ENCODE results near the gene VASP. TPM values are rescaled to one million over a fixed set of nuclear protein-coding genes. Genes with fewer than 3 reads are reported as not detected.
A peak's percentile ranks its signal among the peaks of the same experiment; 100 is the strongest.

VASP gene
- total RNA-seq, 1 donor from 2014 or later, result 106 TPM

- TF ChIP-seq, protein P1, sequence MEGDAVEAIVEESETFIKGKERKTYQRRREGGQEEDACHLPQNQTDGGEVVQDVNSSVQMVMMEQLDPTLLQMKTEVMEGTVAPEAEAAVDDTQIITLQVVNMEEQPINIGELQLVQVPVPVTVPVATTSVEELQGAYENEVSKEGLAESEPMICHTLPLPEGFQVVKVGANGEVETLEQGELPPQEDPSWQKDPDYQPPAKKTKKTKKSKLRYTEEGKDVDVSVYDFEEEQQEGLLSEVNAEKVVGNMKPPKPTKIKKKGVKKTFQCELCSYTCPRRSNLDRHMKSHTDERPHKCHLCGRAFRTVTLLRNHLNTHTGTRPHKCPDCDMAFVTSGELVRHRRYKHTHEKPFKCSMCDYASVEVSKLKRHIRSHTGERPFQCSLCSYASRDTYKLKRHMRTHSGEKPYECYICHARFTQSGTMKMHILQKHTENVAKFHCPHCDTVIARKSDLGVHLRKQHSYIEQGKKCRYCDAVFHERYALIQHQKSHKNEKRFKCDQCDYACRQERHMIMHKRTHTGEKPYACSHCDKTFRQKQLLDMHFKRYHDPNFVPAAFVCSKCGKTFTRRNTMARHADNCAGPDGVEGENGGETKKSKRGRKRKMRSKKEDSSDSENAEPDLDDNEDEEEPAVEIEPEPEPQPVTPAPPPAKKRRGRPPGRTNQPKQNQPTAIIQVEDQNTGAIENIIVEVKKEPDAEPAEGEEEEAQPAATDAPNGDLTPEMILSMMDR (conservative IDR thresholded peaks at IDR 0.05; ENCODE audit: low read depth, low read length), result no peak
- no peak overlapping the region for H3K4me3 ChIP-seq (ENCODE audit: low read depth, low read length)
- DNase-seq (ENCODE audit: low read depth), result no peak
Observed at GRCh38 chr19:45524575-45525129, 17.4 kb downstream of the VASP start.

GRCh38 chr19:45526143-45526542 lies 18.9 kb downstream of the VASP start:
- H3K4me3 ChIP-seq (ENCODE audit: low read depth, low read length), result no peak overlapping the region
- TF ChIP-seq, protein P1 (conservative IDR thresholded peaks at IDR 0.05; ENCODE audit: low read depth, low read length), result no peak
- no peak for DNase-seq (ENCODE audit: low read depth)

DNA sequence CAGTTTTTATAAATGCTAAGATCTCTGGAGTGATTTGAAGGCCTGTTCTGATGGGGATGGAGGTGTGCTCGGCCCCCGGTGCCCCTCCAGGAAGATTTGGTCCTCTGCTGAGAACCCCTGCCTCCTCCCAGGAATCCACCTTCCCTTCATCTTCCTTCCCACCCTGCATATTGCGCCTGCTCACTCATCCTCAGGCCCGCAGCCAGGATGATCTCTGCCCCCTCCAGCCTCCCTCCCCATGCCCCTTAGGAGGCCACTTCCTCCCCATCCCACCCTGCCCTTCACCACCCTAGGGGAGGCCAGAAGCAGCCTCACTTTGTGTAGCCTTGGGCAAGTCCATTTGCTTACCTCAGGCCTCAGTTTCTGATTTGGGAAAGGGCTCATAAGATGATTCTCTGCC lies 19.7 kb downstream of the VASP start:
- no peak for DNase-seq (ENCODE audit: low read depth)
- TF ChIP-seq, protein P1 (conservative IDR thresholded peaks at IDR 0.05; ENCODE audit: low read depth, low read length), result no peak
- H3K4me3 ChIP-seq (ENCODE audit: low read depth, low read length), result no peak overlapping the region

DNA sequence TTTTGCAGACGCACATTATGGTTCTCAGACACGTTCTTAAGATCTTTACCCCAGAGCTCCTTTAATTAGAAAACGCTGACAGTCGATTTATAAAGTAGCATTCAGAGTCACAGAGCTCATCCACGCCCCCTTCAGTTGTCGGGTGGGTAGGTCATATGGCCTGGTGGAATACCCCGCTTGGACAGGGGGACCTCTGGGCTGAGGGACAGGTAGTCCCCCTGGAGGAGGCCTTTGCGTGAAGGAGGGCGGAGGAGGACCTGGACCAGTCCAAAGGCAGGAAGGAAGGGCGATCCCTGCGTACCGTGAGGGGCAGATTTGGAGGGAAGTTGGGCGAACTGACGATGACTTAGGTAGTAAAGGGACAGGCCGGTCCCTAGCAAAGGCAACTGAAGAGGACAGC lies 20.5 kb downstream of the VASP start:
- TF ChIP-seq, protein P1 (conservative IDR thresholded peaks at IDR 0.05; ENCODE audit: low read depth, low read length), result no peak
- DNase-seq (ENCODE audit: low read depth), result no peak
- H3K4me3 ChIP-seq (ENCODE audit: low read depth, low read length), result no peak overlapping the region

GRCh38 chr19:45528149-45528743 lies 21.0 kb downstream of the VASP start:
- H3K4me3 ChIP-seq (ENCODE audit: low read depth, low read length), result no peak overlapping the region
- no peak for DNase-seq (ENCODE audit: low read depth)
- TF ChIP-seq, protein P1 (conservative IDR thresholded peaks at IDR 0.05; ENCODE audit: low read depth, low read length), result peak; percentile 2

DNA sequence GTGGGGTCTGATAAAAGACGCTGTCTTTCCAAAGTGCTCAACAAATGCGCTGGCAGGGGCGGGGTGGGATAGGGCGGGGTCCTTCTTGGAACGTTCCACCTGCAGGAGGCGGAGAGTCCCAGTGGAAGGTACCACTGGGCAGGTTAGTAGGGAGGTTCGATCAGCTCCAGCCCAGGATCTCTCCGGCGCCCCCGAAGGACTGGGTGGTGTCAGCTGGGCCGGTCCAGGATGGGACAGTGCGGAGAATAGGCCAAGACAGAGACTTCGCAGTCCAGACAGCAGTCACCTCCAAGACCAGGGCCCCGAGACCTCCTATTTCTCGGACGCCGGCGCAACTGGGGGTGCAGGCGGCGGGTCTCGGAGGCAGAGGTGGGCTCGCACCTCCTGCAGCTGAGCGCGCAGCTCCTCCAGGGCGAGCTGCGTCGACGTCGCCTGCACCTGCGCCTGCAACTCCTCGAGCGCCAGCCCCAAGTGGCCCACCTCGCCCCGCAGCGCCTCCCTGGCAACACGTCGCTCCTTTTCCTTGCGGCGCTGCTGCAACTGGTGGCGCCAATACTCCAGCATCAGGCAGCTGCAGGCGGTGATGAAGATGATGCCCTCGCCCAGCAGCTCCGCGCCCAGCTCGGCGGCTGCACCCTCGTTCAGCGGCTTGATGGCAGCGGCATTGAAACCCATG lies 21.6 kb downstream of the VASP start:
- TF ChIP-seq, protein P1 (conservative IDR thresholded peaks at IDR 0.05; ENCODE audit: low read depth, low read length), result no peak
- no peak for DNase-seq (ENCODE audit: low read depth)
- peak overlapping the region; percentile 27 for H3K4me3 ChIP-seq (ENCODE audit: low read depth, low read length)

Data from epithelial cell of proximal tubule (primary cell).